Measurements from ENCODE around the gene HSPA1A. TPM values are rescaled to one million over a fixed set of nuclear protein-coding genes. Genes with fewer than 3 reads are reported as not detected.
A peak's percentile ranks its signal among the peaks of the same experiment; 100 is the strongest.

HSPA1A gene
- total and polyA plus RNA-seq, 9 of the 15 experiments (the other 6 are each of a cell fraction or from before 2014, with no cell fraction given) = 2.2 to 273 (median 107) TPM

DNA sequence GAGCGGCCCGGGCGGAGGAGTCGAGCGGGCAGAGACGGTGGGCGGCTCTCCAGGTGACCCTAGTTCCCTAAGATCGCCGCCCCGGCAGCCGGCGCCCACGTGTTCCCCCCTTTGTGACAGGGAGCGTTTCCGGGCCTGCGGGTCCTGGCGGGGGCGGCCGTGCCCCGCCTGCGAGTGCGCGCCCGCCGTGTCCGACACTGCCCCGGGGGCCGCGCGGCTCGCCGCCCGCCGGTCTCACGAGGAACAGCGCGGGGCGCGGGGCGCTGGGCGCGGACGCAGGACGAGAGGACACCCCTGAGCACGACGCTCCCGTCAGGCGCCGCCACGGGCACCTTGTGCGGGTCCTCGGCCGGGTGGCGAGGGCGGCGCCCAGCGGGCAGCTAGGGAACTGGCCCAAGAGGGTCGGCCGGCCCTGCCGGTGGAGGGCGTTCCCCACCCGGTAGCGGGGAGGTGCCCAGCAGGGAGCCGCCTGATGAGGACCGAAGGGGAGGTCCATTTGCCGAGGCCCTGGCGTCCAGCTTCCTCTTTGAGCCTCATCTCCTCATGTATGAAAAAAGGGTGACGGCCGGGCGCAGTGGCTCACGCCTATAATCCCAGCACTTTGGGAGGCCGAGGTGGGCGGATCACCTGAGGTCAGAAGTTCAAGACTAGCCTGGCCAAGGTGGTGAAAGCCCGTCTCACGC is 19.6 kb upstream of the HSPA1A start, which contains the start of gene VARS1 (continued):
- TF ChIP-seq, protein P1, sequence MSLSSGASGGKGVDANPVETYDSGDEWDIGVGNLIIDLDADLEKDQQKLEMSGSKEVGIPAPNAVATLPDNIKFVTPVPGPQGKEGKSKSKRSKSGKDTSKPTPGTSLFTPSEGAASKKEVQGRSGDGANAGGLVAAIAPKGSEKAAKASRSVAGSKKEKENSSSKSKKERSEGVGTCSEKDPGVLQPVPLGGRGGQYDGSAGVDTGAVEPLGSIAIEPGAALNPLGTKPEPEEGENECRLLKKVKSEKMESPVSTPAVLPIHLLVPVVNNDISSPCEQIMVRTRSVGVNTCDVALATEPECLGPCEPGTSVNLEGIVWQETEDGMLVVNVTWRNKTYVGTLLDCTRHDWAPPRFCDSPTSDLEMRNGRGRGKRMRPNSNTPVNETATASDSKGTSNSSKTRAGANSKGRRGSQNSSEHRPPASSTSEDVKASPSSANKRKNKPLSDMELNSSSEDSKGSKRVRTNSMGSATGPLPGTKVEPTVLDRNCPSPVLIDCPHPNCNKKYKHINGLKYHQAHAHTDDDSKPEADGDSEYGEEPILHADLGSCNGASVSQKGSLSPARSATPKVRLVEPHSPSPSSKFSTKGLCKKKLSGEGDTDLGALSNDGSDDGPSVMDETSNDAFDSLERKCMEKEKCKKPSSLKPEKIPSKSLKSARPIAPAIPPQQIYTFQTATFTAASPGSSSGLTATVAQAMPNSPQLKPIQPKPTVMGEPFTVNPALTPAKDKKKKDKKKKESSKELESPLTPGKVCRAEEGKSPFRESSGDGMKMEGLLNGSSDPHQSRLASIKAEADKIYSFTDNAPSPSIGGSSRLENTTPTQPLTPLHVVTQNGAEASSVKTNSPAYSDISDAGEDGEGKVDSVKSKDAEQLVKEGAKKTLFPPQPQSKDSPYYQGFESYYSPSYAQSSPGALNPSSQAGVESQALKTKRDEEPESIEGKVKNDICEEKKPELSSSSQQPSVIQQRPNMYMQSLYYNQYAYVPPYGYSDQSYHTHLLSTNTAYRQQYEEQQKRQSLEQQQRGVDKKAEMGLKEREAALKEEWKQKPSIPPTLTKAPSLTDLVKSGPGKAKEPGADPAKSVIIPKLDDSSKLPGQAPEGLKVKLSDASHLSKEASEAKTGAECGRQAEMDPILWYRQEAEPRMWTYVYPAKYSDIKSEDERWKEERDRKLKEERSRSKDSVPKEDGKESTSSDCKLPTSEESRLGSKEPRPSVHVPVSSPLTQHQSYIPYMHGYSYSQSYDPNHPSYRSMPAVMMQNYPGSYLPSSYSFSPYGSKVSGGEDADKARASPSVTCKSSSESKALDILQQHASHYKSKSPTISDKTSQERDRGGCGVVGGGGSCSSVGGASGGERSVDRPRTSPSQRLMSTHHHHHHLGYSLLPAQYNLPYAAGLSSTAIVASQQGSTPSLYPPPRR (CRISPR knock-in tag; IDR thresholded peaks at IDR 0.05; ENCODE audit: borderline replicate concordance) = peak; percentile 95
- no peak for TF ChIP-seq ZNF347 (CRISPR knock-in tag; IDR thresholded peaks at IDR 0.05; ENCODE audit: low read depth)
- TF ChIP-seq SMARCE1 (IDR thresholded peaks at IDR 0.05) = no peak; the same call in 1 of the 2 replicates
- no peak for TF ChIP-seq TAF9B (IDR thresholded peaks at IDR 0.05; ENCODE audit: partially characterized antibody)
- TF ChIP-seq TRIM24 (IDR thresholded peaks at IDR 0.05) = peak; percentile 58 to 75
- TF ChIP-seq MCM2 (IDR thresholded peaks at IDR 0.05; ENCODE audit: low read depth) = no peak
- no peak for TF ChIP-seq SRSF9 (IDR thresholded peaks at IDR 0.05; ENCODE audit: borderline replicate concordance, low read depth, low read length)
- no peak for TF ChIP-seq JUNB (CRISPR knock-in tag; conservative IDR thresholded peaks at IDR 0.05)
- peak; percentile 100 for TF ChIP-seq GATAD2B (IDR thresholded peaks at IDR 0.05; ENCODE audit: borderline replicate concordance)
- no peak; the same call in 1 of the 2 replicates for TF ChIP-seq EHMT2 (IDR thresholded peaks at IDR 0.05)
- peak; percentile 84 for TF ChIP-seq SOX6 (IDR thresholded peaks at IDR 0.05)
- peak; percentile 38 for TF ChIP-seq TEAD4 (IDR thresholded peaks at IDR 0.05; ENCODE audit: low read length)
- no peak for TF ChIP-seq TEAD4 (CRISPR knock-in tag; IDR thresholded peaks at IDR 0.05; ENCODE audit: borderline replicate concordance)
- no peak for TF ChIP-seq MCM7 (IDR thresholded peaks at IDR 0.05)
- TF ChIP-seq STAG1 (CRISPR knock-in tag; IDR thresholded peaks at IDR 0.05; ENCODE audit: borderline replicate concordance) = no peak
- TF ChIP-seq, protein P2, sequence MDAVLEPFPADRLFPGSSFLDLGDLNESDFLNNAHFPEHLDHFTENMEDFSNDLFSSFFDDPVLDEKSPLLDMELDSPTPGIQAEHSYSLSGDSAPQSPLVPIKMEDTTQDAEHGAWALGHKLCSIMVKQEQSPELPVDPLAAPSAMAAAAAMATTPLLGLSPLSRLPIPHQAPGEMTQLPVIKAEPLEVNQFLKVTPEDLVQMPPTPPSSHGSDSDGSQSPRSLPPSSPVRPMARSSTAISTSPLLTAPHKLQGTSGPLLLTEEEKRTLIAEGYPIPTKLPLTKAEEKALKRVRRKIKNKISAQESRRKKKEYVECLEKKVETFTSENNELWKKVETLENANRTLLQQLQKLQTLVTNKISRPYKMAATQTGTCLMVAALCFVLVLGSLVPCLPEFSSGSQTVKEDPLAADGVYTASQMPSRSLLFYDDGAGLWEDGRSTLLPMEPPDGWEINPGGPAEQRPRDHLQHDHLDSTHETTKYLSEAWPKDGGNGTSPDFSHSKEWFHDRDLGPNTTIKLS (IDR thresholded peaks at IDR 0.05; ENCODE audit: borderline replicate concordance, low read depth) = peak; percentile 94
- peak; percentile 99 for TF ChIP-seq ZBTB7A (IDR thresholded peaks at IDR 0.05; ENCODE audit: borderline replicate concordance, control insufficient read depth, low read depth, low read length)
- peak; percentile 86 for TF ChIP-seq KAT2B (IDR thresholded peaks at IDR 0.05; ENCODE audit: low read depth, low read length)
